Measurements from ENCODE around the gene KCNH2. TPM values are rescaled to one million over a fixed set of nuclear protein-coding genes. Genes with fewer than 3 reads are reported as not detected.

Gene KCNH2
- total and polyA plus RNA-seq, 10 of the 15 experiments (the other 5 are each of a cell fraction or from before 2014, with no cell fraction given) = 0.04 to 0.24 (median 0.17) TPM; not detected in 6

- ATAC-seq = no peak
- Histone ChIP-seq H3K79me2 (ENCODE audit: control insufficient read depth, insufficient read depth, low read length) (no peaks in the 10 kb centered on the region), H3K27ac (ENCODE audit: control insufficient read depth, insufficient read depth) (no peak overlapping the region), H3K36me3 (ENCODE audit: control insufficient read depth in 2 of 2, insufficient read depth in 2 of 2, low read length in 1 of 2) (no peaks in the 10 kb centered on the region), H3K9ac (ENCODE audit: control insufficient read depth, insufficient read depth, low read length) (no peak overlapping the region), H3K4me2 (ENCODE audit: control insufficient read depth, insufficient read depth) (no peak overlapping the region), H2AFZ (ENCODE audit: control insufficient read depth, low read depth, low read length) (no peak overlapping the region), H3K4me1 (ENCODE audit: control insufficient read depth, insufficient read depth, low read length) (no peaks in the 10 kb centered on the region), H3K4me3 (no peak overlapping the region), H4K20me1 (ENCODE audit: control insufficient read depth, insufficient read depth) (no peaks in the 10 kb centered on the region), H3K27me3 (replicated peaks in 1 of 2; ENCODE audit: control insufficient read depth in 2 of 2, insufficient read depth in 2 of 2, low read length in 1 of 2) (no peaks in the 10 kb centered on the region; a peak in 2 of 4 replicates), H3K9me3 (replicated peaks; ENCODE audit: control insufficient read depth, insufficient read depth, low read length) (no peaks in the 10 kb centered on the region)
- CTCF ChIA-PET = no interaction called here
- no peak for DNase-seq (ENCODE audit: low read depth, low spot score)
- no peak for FAIRE-seq
- RAD21 ChIA-PET (ENCODE audit: unreplicated experiment) = no interaction called here
- WGBS (ENCODE audit: insufficient coverage, insufficient replicate concordance, low lambda C conversion rate, missing lambda C conversion rate) = 46% methylated on average over 26 of the region's 26 CpGs
- intact Hi-C loops (cut with micrococcal nuclease; ENCODE audit: unreplicated experiment) (no loop called here), in situ Hi-C loops (cut with MboI) (no loop called here)
- BruUV-seq (replicated peaks) = no TSS peak
- SMC1A ChIA-PET (ENCODE audit: uncharacterized antibody, unreplicated experiment) = no interaction called here
- POLR2A ChIA-PET = no interaction called here
- TF ChIP-seq JUNB (IDR thresholded peaks at IDR 0.05) (no peak), CEBPB (IDR thresholded peaks at IDR 0.05; ENCODE audit: borderline replicate concordance in 1 of 2, low read depth in 2 of 2, low read length in 2 of 2) (no peak), NR2C1 (IDR thresholded peaks at IDR 0.05) (no peak), ZNF384 (IDR thresholded peaks at IDR 0.05; ENCODE audit: borderline replicate concordance, low read depth, low read length) (no peak), CEBPZ (IDR thresholded peaks at IDR 0.05; ENCODE audit: low read depth, low read length) (no peak), NFYB (IDR thresholded peaks at IDR 0.05; ENCODE audit: insufficient read depth, low read depth, low read length) (no peak), FOXK2 (IDR thresholded peaks at IDR 0.05) (no peak), HDAC2 (IDR thresholded peaks at IDR 0.05) (no peak), SMAD1 (IDR thresholded peaks at IDR 0.05; ENCODE audit: low read depth, partially characterized antibody) (no peak), ZNF207 (IDR thresholded peaks at IDR 0.05; ENCODE audit: borderline replicate concordance) (no peak), USF2 (IDR thresholded peaks at IDR 0.05; ENCODE audit: borderline replicate concordance, low read depth, low read length) (no peak), IRF3 (IDR thresholded peaks at IDR 0.05) (no peak), SMAD5 (IDR thresholded peaks at IDR 0.05; ENCODE audit: low read depth) (no peak), EZH2 (IDR thresholded peaks at IDR 0.05; ENCODE audit: borderline replicate concordance, control insufficient read depth, low read depth, low read length) (no peak), ELK1 (IDR thresholded peaks at IDR 0.05; ENCODE audit: low read depth, low read length) (no peak), SUPT20H (IDR thresholded peaks at IDR 0.05; ENCODE audit: borderline replicate concordance, control insufficient read depth, low read depth, low read length) (no peak), KLF5 (IDR thresholded peaks at IDR 0.05; ENCODE audit: partially characterized antibody) (no peak)
These were observed 20.7 kb downstream of the KCNH2 start for GRCh38 chr7:150957133-150958020.
